Cardiac ventricle fibroblast (primary cell): ENCODE data around the gene YIPF2. TPM values are rescaled to one million over a fixed set of nuclear protein-coding genes. Genes with fewer than 3 reads are reported as not detected.

Experiments used
- total RNA-seq: library from RNA; depleted of rRNA; stranded (reverse); fragments of >200 nt; gene quantifications from 2 replicates; pipeline ENCODE4 v1.2.3, GENCODE V29; 2015

YIPF2 gene
- 57.0 and 63.0 TPM in 2 replicates for total RNA-seq

DNA sequence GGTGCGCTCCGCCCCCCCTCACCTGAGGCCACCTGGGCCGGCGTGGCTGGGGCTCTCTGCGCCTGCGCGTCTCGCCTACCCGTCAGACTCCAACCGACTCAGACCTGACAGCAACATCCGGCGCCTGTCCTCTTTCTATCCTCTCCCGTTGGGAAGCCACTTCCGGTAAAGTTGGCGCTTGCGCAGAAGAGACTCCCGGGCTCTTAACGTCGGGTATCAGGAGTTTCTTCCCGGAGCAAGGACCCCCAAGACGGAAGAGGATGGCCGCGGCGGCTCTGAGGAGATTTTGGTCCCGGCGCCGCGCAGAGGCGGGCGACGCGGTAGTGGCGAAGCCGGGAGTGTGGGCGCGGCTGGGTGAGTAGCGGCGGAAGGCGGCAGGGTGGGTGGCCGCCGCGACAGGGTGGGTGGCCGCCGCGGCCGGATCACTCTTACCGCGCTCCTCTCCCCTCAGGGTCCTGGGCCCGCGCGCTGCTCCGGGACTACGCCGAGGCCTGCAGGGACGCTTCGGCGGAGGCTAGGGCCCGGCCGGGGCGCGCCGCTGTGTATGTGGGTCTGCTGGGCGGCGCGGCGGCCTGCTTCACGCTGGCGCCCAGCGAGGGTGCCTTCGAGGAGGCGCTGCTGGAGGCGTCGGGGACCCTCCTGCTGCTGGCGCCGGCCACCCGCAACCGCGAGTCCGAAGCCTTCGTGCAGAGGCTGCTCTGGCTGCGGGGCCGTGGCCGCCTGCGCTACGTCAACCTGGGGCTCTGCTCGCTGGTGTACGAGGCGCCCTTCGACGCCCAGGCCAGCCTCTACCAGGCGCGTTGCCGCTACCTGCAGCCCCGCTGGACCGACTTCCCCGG is at the start of gene YIPF2, which contains the start of gene TIMM29:
YIPF2 (minus strand) TSS at position 77 of the 839 bp plus-strand sequence. CDS start 229 bp downstream, outside the sequence.
TIMM29 (plus strand) TSS at position 249 of the 839 bp plus-strand sequence; CDS start at position 261, 12 bp downstream.

DNA sequence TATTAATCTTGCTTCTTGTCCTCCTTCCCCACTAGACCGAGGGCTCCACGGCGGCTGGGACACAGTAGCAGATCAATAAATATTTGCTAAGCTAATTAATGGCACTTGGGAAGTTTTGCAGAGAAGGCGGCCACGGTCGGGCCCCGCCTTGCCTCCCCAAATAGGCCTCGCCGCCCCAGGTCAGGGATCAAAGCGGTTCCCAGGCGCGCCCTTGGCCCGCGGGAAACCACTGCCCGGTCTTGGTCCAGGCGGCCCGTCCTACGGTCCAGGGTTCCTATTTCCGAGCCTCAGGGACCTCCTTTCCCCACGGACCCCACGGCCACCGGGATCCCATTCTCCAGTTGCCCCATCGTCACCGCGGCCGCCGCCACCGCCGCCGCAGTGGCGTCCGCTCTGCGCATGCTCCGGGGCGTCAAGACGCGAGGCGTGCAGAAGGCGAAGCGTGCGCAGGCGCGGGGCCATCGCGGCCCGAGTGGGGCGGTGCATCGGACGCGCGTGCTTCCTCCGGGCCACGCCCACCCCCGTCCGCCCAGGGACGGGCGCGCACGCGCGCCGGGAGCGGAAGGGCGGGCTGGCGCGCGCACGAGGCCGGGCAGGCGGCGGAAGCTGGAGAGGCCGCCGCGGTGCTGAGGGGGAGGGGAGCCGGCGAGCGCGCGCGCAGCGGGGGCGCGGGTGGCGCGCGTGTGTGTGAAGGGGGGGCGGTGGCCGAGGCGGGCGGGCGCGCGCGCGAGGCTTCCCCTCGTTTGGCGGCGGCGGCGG is 32.1 kb upstream of the YIPF2 start, which contains the start of gene SMARCA4:
SMARCA4 (plus strand) TSS at position 717 of the 759 bp plus-strand sequence. CDS start 23,122 bp downstream, outside the sequence.

Other genes starting within 250 kb of the YIPF2 start
- gene QTRT1, start 227.2 kb downstream of the YIPF2 start, total RNA-seq = 20.8 and 27.6 TPM in 2 replicates
- gene DNM2, start 210.6 kb downstream of the YIPF2 start, total RNA-seq = 57.1 and 70.9 TPM in 2 replicates
- gene TMED1, start 92.4 kb downstream of the YIPF2 start, total RNA-seq = 37.4 and 47.1 TPM in 2 replicates
- 0.69 and 0.78 TPM in 2 replicates for gene C19orf38, start 80.2 kb downstream of the YIPF2 start, total RNA-seq
- 35.6 and 38.9 TPM in 2 replicates for gene CARM1, start 57.1 kb downstream of the YIPF2 start, total RNA-seq
- gene TIMM29, start 172 bp upstream of the YIPF2 start, total RNA-seq = 27.0 and 31.1 TPM in 2 replicates
- 55.4 and 64.5 TPM in 2 replicates for gene SMARCA4, start 32.4 kb upstream of the YIPF2 start, total RNA-seq
- 131 and 134 TPM in 2 replicates for gene LDLR, start 160.8 kb upstream of the YIPF2 start, total RNA-seq
- 9.0 and 14.4 TPM in 2 replicates for gene SPC24, start 227.1 kb upstream of the YIPF2 start, total RNA-seq